Measurements from ENCODE around the gene GNG7. TPM values are rescaled to one million over a fixed set of nuclear protein-coding genes. Genes with fewer than 3 reads are reported as not detected.
"Not testable (repeated sequence)": the region's sequence is repeated elsewhere in the genome, so short reads cannot be mapped to it uniquely, and the experiment has no call there.

The GNG7 gene
- total RNA-seq, 1 donor from 2014 or later = 5.1 TPM

DNA sequence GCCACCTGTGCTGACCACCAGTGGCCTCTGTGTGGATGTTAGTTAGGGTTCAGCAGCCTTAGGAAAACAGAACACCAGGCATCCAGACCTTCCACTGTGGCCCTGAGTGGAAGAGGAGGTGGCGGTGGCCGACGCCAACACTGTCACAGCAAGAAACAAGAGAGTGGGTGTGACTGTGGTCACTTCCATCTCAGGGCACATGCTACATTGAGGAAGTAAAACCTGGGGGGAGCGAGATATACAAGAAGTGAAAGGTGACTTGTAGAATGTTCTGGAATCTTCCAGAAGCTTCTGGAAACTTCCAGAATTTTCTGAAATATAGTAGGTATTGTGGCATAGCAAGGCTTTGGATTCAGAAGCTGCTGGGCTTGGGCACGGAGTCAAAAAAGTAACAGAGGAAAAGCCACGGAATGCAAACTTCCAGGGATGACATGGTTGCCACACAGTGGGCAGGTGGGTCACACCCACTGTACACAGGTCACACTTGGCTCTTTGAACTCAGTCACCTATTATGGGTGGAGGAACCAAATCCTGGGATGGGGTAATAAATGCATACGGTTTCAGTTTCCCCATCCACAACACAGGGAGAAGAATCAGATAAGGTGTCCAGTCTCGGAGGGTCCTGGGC, 24.3 kb downstream of the GNG7 start:
- Mint-ChIP-seq H3K4me1 (ENCODE audit: unreplicated experiment) (no peaks in the 10 kb centered on the region), H3K27me3 (ENCODE audit: unreplicated experiment) (peaks cover 22% of the 10 kb centered on the region), H3K9me3 (ENCODE audit: unreplicated experiment) (no peaks in the 10 kb centered on the region), H3K4me3 (ENCODE audit: unreplicated experiment) (no peak overlapping the region), H3K36me3 (ENCODE audit: unreplicated experiment) (no peaks in the 10 kb centered on the region), H3K27ac (ENCODE audit: unreplicated experiment) (no peak overlapping the region)
- TF ChIP-seq, protein P1, sequence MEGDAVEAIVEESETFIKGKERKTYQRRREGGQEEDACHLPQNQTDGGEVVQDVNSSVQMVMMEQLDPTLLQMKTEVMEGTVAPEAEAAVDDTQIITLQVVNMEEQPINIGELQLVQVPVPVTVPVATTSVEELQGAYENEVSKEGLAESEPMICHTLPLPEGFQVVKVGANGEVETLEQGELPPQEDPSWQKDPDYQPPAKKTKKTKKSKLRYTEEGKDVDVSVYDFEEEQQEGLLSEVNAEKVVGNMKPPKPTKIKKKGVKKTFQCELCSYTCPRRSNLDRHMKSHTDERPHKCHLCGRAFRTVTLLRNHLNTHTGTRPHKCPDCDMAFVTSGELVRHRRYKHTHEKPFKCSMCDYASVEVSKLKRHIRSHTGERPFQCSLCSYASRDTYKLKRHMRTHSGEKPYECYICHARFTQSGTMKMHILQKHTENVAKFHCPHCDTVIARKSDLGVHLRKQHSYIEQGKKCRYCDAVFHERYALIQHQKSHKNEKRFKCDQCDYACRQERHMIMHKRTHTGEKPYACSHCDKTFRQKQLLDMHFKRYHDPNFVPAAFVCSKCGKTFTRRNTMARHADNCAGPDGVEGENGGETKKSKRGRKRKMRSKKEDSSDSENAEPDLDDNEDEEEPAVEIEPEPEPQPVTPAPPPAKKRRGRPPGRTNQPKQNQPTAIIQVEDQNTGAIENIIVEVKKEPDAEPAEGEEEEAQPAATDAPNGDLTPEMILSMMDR (IDR thresholded peaks at IDR 0.05) = no peak
- DNase-seq (ENCODE audit: extremely low spot score, unreplicated experiment) = no peak

- TF ChIP-seq, protein P1 (IDR thresholded peaks at IDR 0.05) = no peak
- no peaks in the 10 kb centered on the region for H3K4me1 Mint-ChIP-seq (ENCODE audit: unreplicated experiment)
- H3K27me3 Mint-ChIP-seq (ENCODE audit: unreplicated experiment) = peaks cover 22% of the 10 kb centered on the region
- H3K27ac Mint-ChIP-seq (ENCODE audit: unreplicated experiment) = no peak overlapping the region
- no peaks in the 10 kb centered on the region for H3K36me3 Mint-ChIP-seq (ENCODE audit: unreplicated experiment)
- no peak overlapping the region for H3K4me3 Mint-ChIP-seq (ENCODE audit: unreplicated experiment)
- H3K9me3 Mint-ChIP-seq (ENCODE audit: unreplicated experiment) = no peaks in the 10 kb centered on the region
- DNase-seq (ENCODE audit: extremely low spot score, unreplicated experiment) = no peak
Measured at GRCh38 chr19:2676823-2677222, 25.7 kb downstream of the GNG7 start.

DNA sequence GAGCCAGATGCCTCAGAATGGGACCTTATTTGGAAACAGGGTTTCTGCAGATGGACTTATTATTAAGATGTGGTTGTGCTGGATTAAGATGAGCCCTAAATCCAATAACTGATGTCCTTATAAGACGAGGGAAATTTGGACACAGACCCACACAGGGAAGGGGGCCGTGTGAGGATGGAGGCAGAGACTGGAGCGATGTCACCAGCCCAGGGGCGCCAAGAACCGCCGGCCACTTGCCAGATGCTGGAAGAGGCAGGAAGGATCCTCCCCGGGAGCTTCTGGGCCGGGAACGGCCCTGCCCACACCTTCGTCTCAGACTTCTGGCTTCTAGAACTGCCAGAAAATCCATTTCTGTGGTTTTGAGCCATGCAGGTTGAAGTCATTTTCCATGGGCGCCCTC, 26.6 kb downstream of the GNG7 start:
- Mint-ChIP-seq H3K27ac (ENCODE audit: unreplicated experiment) (no peak overlapping the region), H3K36me3 (ENCODE audit: unreplicated experiment) (no peaks in the 10 kb centered on the region), H3K27me3 (ENCODE audit: unreplicated experiment) (peaks cover 22% of the 10 kb centered on the region), H3K4me1 (ENCODE audit: unreplicated experiment) (no peaks in the 10 kb centered on the region), H3K9me3 (ENCODE audit: unreplicated experiment) (no peaks in the 10 kb centered on the region), H3K4me3 (ENCODE audit: unreplicated experiment) (no peak overlapping the region)
- TF ChIP-seq, protein P1 (IDR thresholded peaks at IDR 0.05) = no peak
- DNase-seq (ENCODE audit: extremely low spot score, unreplicated experiment) = no peak

GRCh38 chr19:2670217-2670616, 32.3 kb downstream of the GNG7 start:
- H3K27me3 Mint-ChIP-seq (ENCODE audit: unreplicated experiment) = no peaks in the 10 kb centered on the region
- TF ChIP-seq, protein P1 (IDR thresholded peaks at IDR 0.05) = no peak
- no peak overlapping the region for H3K27ac Mint-ChIP-seq (ENCODE audit: unreplicated experiment)
- DNase-seq (ENCODE audit: extremely low spot score, unreplicated experiment) = no peak
- no peaks in the 10 kb centered on the region for H3K9me3 Mint-ChIP-seq (ENCODE audit: unreplicated experiment)
- H3K4me3 Mint-ChIP-seq (ENCODE audit: unreplicated experiment) = no peak overlapping the region
- H3K4me1 Mint-ChIP-seq (ENCODE audit: unreplicated experiment) = no peaks in the 10 kb centered on the region
- H3K36me3 Mint-ChIP-seq (ENCODE audit: unreplicated experiment) = no peaks in the 10 kb centered on the region

DNA sequence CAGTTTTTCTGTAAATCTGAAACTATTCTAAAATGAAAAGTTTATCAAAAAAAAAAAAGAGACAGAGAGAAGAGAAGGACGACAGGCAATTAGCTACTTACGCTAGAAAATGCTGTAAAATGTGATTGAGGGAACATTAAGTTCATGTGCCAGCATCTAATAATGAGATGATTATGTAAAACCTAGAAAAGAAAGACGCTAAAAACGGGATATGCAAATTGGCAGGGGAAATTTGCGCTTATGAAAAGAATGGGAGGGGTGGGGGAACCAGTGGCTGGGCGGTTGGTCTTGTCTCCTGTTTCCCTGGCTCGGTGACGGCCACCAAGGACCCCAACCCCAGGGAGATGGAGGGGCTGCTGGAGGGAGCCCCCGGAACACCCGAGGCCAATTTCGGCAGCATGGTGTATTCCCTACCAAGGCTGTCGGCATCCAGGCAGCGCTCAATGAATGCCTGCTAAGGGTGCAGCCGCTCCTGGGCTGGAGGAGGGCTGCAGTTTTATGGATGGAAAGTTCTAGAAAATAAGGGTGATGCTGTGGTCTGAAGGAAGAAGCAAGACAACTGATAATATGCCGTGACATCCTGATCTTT, 34.2 kb downstream of the GNG7 start:
- H3K27ac Mint-ChIP-seq (ENCODE audit: unreplicated experiment) = no peak overlapping the region
- H3K4me3 Mint-ChIP-seq (ENCODE audit: unreplicated experiment) = no peak overlapping the region
- no peaks in the 10 kb centered on the region for H3K4me1 Mint-ChIP-seq (ENCODE audit: unreplicated experiment)

DNA sequence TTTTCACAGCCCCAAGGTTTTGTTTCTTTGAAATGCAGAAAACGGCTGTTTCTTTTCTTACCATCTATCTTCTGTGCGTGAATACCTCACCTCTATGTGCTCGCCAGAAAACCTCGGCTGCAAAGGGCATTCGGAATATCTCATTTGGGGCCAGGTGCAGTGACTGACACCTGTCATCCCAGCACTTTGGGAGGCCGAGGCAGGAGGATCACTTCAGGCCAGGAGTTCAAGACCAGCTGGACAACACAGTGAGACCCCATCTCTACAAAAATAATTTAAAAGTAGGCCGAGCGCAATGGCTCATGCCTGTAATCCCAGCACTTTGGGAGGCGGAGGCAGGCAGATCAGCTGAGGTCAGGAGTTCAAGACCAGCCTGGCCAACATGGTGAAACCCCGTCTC, 35.1 kb downstream of the GNG7 start:
- H3K36me3 Mint-ChIP-seq (ENCODE audit: unreplicated experiment); H3K9me3 Mint-ChIP-seq (ENCODE audit: unreplicated experiment); H3K27me3 Mint-ChIP-seq (ENCODE audit: unreplicated experiment); H3K4me3 Mint-ChIP-seq (ENCODE audit: unreplicated experiment); H3K4me1 Mint-ChIP-seq (ENCODE audit: unreplicated experiment); DNase-seq (ENCODE audit: extremely low spot score, unreplicated experiment); H3K27ac Mint-ChIP-seq (ENCODE audit: unreplicated experiment): not testable (repeated sequence)

More for the DNA sequence above, 34.2 kb downstream of the GNG7 start:
- no peak for DNase-seq (ENCODE audit: extremely low spot score, unreplicated experiment)
- H3K27me3 Mint-ChIP-seq (ENCODE audit: unreplicated experiment) = no peaks in the 10 kb centered on the region
- TF ChIP-seq, protein P1 (IDR thresholded peaks at IDR 0.05) = no peak
- no peaks in the 10 kb centered on the region for H3K36me3 Mint-ChIP-seq (ENCODE audit: unreplicated experiment)
- no peaks in the 10 kb centered on the region for H3K9me3 Mint-ChIP-seq (ENCODE audit: unreplicated experiment)
